Measurements from ENCODE around the gene KIAA0825. TPM values are rescaled to one million over a fixed set of nuclear protein-coding genes. Genes with fewer than 3 reads are reported as not detected.

Gene KIAA0825
- total RNA-seq, 2 experiments from 2014 or later = 0.19 to 0.32 TPM

DNA sequence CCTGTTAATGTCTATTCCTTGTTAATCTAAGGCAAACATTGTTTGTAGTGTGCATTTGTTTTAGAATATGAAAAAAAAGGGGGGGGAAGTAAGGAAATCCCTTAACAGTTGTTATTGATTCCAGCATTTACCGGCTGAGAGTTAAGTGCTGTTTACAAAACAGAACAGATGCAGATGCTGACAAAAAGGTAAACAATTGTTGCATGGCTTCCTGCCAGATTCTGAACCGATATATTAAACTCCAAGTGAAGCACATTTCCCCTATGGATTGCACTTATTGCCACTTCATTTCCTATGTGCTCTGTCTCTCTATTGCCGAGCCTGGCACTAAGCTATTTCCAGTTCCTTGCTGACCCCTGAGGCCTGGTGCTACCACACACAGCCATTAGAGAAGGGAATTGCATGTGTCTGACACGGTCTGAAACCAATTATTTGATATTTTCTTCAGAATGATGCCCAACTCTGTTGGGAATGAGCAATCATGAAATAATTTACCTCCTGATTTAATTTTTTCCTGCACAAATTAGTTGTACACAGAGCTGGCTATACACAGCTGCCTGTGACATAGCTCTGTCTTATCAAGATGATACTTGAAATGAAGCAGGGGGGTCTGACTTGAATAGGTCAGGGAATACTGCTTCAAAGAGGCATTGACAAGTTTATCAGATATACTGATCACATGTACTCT is 109.8 kb downstream of the KIAA0825 start:
- Histone ChIP-seq H3K9me2 (ENCODE audit: insufficient read depth, low read length) (no peaks in the 10 kb centered on the region), H3K36me3 (ENCODE audit: insufficient read depth, low read length) (no peaks in the 10 kb centered on the region), H3K9me3 (ENCODE audit: low read length) (no peaks in the 10 kb centered on the region), H3K4me2 (ENCODE audit: low read length) (no peak overlapping the region), H2AFZ (ENCODE audit: low read length) (no peak overlapping the region), H3K4me1 (ENCODE audit: insufficient read depth, low read length, poor library complexity, severe bottlenecking) (no peaks in the 10 kb centered on the region), H3K79me2 (ENCODE audit: insufficient read depth, low read depth, low read length) (no peaks in the 10 kb centered on the region), H3K27ac (ENCODE audit: low read depth, low read length, poor library complexity, severe bottlenecking) (no peak overlapping the region), H4K20me1 (ENCODE audit: insufficient read depth, low read length) (no peaks in the 10 kb centered on the region), H3K4me3 (ENCODE audit: low read depth, low read length, poor library complexity, severe bottlenecking) (no peak overlapping the region)
- ChIA-PET CTCF (ENCODE audit: unreplicated experiment) (no interaction called here), POLR2A (interaction anchor here (0.6 to 1.6 kb wide), 2 partner anchors 21 to 461 kb away, joined by 3 read pairs; no protein-coding TSS in a partner anchor)
- intact Hi-C loops (cut with micrococcal nuclease; ENCODE audit: unreplicated experiment) = no loop called here
- DNase-seq (ENCODE audit: low spot score) = no peak
- no TSS peak for BruUV-seq (replicated peaks)
- no peak for TF ChIP-seq EZH2phosphoT487 (IDR thresholded peaks at IDR 0.05; ENCODE audit: borderline replicate concordance, low read depth, low read length)
- TF ChIP-seq, protein P1, sequence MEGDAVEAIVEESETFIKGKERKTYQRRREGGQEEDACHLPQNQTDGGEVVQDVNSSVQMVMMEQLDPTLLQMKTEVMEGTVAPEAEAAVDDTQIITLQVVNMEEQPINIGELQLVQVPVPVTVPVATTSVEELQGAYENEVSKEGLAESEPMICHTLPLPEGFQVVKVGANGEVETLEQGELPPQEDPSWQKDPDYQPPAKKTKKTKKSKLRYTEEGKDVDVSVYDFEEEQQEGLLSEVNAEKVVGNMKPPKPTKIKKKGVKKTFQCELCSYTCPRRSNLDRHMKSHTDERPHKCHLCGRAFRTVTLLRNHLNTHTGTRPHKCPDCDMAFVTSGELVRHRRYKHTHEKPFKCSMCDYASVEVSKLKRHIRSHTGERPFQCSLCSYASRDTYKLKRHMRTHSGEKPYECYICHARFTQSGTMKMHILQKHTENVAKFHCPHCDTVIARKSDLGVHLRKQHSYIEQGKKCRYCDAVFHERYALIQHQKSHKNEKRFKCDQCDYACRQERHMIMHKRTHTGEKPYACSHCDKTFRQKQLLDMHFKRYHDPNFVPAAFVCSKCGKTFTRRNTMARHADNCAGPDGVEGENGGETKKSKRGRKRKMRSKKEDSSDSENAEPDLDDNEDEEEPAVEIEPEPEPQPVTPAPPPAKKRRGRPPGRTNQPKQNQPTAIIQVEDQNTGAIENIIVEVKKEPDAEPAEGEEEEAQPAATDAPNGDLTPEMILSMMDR (conservative IDR thresholded peaks at IDR 0.05; ENCODE audit: low read length) = no peak

DNA sequence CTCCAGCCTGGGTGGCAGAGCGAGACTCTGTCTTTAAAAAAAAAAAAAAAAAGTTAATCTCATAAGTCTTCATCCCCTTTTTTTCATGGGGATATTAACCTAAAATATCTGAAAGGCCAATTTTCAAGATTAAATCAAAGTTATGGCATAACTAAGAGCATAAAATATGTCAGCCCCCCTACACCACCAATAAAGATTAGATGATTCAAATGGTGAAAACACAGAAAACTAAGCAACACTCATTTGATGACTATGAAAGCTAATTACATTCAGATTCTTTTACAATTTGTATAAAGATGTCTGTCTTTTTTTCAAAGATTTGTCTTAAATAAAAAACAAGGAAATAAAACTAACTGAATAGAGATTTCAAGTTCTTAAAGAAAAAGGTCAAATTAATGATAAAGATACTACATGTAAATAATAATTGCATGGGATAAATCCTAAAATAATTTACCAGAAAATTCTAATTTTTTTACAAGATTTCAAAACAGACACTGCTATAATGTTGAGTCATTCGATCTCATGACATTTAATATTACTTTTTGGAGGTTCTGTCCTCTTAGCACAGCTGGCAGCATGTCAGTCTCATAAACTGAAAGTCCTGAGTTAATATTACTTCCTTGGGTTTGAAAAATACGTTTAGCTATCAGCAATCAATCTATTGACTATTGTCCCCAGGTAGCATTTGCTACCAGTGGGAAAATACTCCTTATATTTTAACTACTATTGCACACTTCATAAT is 112.9 kb downstream of the KIAA0825 start:
- no peaks in the 10 kb centered on the region for H3K36me3 ChIP-seq (ENCODE audit: insufficient read depth, low read length)

More for the DNA sequence above, 112.9 kb downstream of the KIAA0825 start:
- no TSS peak for BruUV-seq (replicated peaks)
- H4K20me1 ChIP-seq (ENCODE audit: insufficient read depth, low read length) = no peaks in the 10 kb centered on the region
- H3K9me2 ChIP-seq (ENCODE audit: insufficient read depth, low read length) = no peaks in the 10 kb centered on the region
- no peaks in the 10 kb centered on the region for H3K9me3 ChIP-seq (ENCODE audit: low read length)
- TF ChIP-seq EZH2phosphoT487 (IDR thresholded peaks at IDR 0.05; ENCODE audit: borderline replicate concordance, low read depth, low read length) = no peak
- TF ChIP-seq, protein P1 (conservative IDR thresholded peaks at IDR 0.05; ENCODE audit: low read length) = no peak
- H3K27ac ChIP-seq (ENCODE audit: low read depth, low read length, poor library complexity, severe bottlenecking) = no peak overlapping the region
- intact Hi-C loops (cut with micrococcal nuclease; ENCODE audit: unreplicated experiment) = no loop called here
- ChIA-PET CTCF (ENCODE audit: unreplicated experiment) (no interaction called here), POLR2A (interaction anchor here (1.0 kb wide), 1 partner anchor 11 kb away, joined by 9 read pairs; no protein-coding TSS in a partner anchor)
- DNase-seq (ENCODE audit: low spot score) = no peak
- no peaks in the 10 kb centered on the region for H3K79me2 ChIP-seq (ENCODE audit: insufficient read depth, low read depth, low read length)
- H3K4me3 ChIP-seq (ENCODE audit: low read depth, low read length, poor library complexity, severe bottlenecking) = no peak overlapping the region
- H3K4me2 ChIP-seq (ENCODE audit: low read length) = no peak overlapping the region
- H3K4me1 ChIP-seq (ENCODE audit: insufficient read depth, low read length, poor library complexity, severe bottlenecking) = no peaks in the 10 kb centered on the region
- H2AFZ ChIP-seq (ENCODE audit: low read length) = no peak overlapping the region
